ENCODE measurements around the gene NDUFA12.

The NDUFA12 gene

DNA sequence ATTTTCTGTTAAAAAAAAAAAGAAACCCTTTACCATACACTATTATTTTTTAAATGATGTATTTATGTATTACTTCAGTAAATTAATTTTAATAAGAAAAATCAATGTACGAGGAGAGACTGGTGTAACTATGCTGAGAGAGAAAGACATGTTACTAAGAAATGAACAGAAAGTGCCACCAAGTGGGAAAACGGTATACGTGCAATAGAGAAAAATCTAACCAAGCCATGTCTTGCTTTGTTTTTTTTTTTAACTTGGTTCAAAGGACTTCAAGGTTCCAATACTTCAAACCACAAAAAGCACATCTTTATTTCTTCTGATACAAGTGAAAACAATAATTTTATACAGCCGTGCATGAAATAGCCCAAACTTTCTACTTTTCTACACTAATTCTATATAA lies 22.9 kb downstream of the NDUFA12 start:
- peak in 2 of 58 donors; percentile 15 to 22 for DNase-seq

DNA sequence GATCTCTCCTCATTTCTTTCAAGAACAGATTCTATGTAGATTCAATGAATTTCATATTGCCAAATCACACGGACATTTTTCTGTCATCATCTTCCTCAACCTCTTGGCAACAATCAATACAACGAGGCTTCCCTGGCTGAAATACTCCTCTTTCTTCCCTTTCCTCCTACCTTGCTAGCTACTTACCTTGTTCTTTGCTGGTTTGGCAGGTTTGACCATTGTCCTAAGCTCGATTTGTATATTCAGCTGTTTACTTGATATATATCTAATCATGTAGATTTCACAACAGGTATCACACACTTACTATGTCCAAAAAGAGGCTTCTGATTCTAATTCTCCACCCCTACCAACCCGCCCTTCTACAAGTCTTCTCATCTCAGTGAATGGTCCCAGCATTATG lies 23.6 kb downstream of the NDUFA12 start:
- DNase-seq: no peak

DNA sequence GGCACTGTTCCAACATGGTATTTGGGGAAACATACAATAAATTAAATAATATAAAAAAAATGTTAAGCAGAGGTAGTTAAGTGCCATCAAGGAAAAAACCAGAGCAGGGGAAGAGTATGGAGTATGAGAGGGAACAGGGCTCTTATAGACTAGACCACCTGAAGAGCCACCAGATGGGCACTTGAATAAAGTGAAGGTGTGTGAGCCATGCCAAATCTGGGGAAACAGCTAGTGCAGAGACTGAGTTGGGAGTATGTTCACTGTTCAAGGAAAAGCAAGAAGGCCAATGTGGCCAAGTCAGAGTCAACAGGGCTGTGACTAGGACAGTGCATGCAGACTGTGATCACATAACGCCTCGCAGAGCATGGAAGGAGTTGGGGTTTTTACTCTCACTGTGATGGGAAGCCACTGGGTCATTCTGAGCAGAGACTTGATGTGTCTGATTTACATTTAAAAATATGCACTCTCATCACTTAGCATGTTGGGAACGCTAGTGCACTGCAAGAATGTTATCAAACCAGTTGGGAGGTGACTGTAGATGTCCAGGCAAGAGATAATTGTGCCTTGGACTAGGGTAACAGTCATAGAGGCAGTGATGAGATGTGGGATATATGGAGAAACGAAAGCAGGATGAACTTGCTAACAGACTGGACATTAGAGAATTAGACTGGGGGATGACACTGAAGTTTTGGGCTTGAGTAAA lies 25.6 kb downstream of the NDUFA12 start:
- DNase-seq: no peak

DNA sequence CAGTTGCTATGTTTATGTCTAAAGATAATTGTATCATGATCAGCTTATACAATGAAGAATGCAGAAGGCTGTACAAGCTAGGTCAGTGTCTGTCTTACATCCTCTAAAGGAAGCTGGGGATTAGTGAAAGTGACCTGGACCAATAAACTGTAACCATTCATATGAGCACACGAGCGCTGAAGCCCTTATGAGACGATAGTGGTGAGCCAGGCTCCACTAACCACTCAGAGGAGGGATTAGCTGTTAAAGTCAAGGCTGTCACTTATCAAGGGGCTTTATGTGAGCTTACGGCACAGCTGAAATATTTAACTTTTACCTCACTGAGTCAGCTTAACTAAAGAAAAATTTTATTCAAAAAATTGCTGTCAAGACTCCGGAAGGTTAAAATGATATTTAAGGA lies 30.3 kb downstream of the NDUFA12 start:
- DNase-seq: no peak

DNA sequence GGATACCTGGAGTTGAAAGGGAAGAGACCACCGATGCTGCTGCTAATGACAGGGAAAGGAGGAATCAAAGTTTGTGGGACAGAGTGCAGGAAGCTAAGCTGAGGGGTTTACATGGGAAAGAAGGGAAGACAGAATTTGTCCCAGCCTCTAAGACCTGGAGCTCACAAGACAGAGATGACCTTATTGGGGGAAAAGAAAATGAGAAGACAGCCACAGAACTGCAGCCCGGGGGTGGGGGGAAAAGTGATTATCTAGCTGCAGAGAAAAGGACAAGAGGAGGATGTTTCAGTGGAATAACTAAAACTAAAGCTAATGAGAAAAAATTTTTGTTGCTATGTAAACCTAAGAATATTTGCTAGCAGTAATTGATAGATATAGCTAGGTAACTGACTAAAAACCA lies 30.7 kb downstream of the NDUFA12 start:
- DNase-seq: no peak

DNA sequence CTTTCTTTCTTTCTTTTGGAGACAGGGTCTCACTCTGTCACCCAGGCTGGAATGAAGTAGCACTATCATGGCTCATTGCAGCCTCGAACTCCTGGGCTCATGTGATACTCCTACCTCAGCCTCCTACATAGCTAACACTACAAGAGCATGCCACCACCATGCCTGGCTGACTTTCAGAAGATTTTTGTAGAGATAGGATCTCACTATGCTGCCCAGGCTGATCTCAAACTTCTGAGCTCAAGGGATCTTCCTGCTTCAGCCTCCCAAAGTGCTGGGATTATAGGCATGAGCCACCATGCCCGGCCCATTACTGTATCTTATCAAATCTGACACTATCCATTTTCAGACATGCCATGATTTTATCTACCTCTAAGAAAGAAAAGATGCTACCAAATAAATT lies 31.6 kb downstream of the NDUFA12 start:
- no peak for DNase-seq

DNA sequence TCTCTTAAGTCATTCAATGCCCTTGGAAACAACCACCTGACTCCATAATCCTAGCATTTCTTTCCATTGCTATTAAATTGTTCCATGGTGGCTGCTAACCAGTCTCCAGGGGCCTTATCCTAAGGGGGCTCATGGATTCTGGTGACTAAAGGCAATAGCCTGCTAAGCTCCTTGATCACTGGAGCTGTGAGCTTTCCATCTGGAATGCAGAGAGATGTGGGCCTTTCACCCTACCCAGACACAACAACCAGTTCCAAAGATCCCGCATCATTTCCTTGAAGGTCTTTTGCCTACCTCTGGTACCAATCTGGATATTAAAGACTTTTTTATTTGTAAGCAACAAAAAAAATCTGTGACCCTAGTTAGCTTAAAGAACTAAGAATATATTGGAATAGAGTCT lies 32.9 kb downstream of the NDUFA12 start:
- DNase-seq: no peak

DNA sequence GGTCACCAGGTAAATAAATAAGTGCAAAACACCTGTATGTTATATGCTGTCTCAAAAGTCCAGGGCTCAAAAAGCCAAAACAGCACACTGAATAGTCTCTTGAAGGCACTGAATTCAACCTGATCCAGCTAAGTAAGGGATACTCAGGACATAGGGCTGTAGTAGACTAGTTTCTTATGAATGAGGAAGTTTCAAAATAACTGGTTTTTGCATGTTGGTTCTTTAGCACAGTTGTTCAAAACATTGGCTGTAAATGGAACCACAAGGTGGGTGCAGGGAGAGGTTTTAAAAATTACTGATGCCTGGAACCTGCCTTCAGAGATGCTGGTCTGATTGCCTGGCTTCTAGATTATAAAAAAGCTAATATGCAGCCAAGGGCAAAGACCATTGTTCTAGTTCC lies 34.1 kb downstream of the NDUFA12 start:
- no peak for DNase-seq

DNA sequence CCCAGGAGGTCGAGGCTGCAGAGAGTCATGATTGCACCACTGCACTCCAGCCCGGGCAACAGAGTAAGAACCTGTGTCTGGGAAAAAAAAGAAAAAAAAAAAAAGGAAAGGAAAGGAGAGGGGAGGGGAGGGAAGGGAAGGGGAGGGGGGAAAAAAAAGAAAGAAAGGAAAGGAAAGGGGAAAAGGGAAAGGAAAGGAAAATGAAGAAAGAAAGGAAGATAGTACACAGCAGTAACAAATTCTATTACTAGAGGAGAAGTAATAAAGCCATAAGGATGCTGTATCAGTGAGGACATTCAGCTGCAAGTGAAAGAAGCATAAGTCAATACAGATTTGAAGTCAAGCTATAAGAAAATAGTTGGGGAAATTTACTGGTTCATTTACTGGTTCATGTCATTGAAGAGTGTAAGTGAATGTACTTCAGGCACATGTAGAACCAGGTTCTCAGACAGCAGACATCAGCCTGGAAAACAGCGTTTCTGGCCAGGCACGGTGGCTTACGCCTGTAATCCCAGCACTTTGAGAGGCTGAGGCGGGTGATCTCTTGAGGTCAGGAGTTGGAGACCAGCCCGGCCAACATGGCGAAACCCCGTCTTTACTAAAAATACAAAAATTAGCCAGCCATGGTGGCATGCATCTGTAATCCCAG lies 37.4 kb downstream of the NDUFA12 start:
- DNase-seq: no peak

DNA sequence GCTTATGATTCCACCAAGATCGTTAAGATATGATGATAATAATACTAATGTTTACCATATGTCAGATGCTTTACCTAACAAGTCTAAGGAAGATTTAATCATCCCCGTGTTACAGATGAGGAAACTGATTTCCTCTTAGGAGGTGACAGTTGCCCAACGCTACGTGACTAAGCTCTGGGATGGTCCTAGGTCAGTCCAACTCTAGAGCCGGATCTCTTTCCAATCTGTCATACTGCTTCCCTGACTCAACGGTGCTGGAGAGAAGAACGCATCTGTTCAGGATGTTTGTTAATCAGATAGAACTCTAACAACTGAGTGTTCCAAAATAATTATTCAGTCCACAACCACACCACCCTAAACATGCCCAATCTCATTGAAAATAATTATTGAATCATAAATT lies 39.8 kb downstream of the NDUFA12 start:
- no peak for DNase-seq

DNA sequence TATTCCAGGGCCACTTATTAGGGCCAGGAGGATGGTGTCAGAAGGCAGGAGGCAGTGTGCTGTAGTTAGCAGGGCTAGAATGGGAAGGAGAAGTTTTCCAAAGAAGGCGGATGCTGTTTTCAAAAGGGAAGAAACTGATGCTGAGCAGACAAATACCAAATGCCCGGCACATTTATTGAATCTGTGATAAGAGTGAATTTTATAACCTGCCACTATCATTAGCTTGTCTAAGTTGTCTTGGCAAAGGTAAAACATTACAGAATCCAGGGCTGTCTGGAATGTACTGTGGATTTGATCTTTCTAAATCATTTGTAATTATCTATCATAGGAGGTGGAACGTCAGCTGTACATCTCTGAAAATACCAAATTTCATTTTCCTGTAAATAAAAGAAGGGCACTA lies 40.8 kb downstream of the NDUFA12 start:
- no peak for DNase-seq

DNA sequence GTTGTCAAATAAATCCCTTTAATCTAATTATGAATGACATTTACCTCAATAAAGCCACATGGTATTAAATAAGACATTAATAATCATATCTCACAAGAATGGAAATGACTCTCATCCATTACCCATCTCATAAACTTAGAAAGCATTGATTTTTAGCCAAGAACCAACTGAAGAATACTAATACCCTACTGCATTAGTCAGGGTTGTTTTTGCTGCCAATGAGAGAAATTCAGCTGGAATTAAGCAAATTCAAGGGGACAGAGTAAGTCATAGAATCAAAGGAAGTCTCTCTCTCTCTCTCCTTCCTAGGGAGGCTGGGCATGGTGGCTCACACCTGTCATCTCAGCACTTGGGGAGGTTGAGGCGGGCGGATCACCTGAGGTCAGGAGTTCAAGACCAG lies 41.6 kb downstream of the NDUFA12 start:
- DNase-seq: no peak

DNA sequence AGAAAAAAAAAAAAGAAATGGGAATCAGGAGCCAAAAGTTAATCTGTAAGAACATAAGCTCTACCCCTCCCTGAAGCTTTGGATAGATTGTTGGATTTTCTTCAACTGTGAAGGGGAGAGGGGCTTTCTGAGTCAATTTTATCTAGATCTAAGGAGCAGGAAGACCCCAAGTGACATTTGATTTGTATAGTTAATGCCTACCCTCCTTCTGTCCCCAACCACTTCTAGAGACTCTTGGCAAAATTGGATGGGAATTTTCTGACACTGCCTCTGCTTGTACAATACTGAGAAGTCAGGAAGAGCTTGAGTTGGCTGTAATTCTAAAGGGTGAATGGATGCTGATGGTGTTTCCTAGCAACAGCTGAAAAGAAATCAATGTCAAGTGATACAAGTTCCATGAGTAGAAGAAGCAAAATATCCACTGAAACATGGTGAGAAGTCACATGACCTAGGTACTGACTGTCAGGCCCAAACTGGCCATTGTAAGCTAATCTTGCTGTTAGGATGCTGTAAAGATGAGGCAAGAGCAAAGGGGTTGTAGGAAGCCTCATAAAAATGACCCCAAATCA lies 42.2 kb downstream of the NDUFA12 start:
- DNase-seq: peak in 1 of 58 donors; percentile 2

DNA sequence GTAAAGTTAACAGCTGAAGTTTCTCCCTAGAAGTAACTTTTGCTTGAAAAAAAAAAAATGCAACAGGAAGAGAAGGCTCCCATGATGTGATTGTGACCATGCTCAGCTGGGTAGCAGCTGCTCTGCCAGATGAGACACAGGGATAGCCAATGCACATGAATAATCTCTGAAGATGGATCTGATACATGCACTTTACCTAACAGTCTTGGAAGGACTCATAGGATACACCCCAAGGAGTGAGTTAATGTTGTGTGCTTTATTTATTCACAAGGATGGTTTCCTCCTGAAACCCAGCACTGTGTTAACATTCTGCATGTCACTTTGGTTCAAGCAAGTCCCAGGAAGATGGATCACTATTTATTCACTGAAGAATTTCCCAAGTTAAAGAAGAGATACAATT lies 46.5 kb downstream of the NDUFA12 start:
- DNase-seq: no peak

DNA sequence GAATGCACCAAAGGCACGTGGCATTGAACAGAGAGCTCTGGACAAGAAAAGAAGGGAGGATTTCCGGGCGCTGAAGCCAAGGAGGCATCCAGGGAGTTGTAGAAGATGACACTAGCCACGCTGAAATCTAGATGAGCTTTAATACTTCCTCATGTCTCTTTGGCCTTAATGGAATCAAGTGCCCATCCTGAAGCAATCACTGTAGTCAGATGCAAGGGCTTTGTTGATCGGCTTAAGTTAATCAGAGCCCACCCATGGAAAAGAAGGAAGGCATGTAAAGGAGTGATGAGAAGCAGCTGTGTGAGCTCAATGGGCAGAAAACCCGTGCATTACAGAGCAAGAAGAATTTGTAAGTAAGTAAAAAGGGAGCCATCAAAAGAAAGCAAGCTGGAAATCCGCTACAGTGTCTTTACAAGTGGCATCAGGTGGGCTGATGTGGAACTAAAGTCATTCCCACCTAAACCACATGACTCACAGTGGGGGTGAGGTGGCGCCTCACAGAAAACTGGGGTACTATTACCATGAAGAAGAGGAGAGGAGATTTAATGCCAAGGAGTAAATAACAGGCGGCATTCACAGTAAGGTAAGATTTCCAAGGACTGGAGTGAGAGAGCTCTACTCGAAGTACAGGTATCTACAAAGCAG lies 48.4 kb downstream of the NDUFA12 start:
- DNase-seq: no peak

DNA sequence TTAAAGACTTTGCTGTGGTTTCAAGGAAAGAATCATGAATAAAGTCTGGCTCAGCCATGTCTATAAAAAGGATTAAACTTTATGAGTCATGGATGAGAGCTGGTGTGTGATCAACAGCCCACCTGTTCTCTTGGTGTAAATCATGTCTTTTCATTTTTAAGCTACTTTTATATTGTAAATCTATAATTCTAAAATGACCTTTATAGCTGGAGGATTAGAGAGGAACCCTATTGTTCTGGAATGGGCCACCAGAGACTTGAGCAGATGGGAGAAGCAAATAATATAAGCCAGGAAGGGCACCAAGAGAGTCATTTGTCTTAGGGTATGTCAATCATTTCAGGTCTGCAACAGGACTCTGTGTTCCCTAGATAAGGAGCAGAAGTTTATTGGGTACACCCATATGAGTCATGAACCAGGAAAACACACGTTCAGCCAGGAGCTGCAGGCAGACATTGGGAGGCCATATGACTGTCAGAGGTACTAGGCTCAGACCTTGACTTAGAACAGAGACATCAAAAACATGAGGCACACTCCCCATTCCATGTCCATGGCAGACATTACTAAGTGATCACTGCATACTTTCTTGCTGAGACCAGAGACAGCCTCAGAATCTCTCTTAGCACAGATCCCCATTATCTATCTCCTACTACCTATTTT lies 49.3 kb downstream of the NDUFA12 start:
- DNase-seq: peak in 1 of 58 donors; percentile 3

DNA sequence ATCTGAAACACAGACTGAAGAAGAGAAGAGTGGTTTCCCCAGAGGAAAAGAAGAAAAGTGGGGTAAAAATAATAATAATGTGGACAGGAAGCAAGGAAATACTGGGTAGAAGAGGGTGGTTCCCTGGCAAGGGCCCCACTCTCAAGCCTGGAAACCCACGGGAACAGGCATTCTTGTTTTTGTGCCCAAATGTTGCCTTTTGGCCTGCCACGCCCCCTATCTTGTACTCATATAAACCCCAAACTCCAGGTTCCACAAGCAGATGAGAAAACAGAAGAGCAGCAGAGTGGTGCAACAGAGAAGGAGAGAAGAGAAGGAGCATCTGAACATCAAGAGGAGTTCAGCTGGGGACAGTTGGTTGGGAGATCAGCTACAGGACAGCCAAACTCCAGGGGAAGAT lies 51.2 kb downstream of the NDUFA12 start:
- DNase-seq: no peak

DNA sequence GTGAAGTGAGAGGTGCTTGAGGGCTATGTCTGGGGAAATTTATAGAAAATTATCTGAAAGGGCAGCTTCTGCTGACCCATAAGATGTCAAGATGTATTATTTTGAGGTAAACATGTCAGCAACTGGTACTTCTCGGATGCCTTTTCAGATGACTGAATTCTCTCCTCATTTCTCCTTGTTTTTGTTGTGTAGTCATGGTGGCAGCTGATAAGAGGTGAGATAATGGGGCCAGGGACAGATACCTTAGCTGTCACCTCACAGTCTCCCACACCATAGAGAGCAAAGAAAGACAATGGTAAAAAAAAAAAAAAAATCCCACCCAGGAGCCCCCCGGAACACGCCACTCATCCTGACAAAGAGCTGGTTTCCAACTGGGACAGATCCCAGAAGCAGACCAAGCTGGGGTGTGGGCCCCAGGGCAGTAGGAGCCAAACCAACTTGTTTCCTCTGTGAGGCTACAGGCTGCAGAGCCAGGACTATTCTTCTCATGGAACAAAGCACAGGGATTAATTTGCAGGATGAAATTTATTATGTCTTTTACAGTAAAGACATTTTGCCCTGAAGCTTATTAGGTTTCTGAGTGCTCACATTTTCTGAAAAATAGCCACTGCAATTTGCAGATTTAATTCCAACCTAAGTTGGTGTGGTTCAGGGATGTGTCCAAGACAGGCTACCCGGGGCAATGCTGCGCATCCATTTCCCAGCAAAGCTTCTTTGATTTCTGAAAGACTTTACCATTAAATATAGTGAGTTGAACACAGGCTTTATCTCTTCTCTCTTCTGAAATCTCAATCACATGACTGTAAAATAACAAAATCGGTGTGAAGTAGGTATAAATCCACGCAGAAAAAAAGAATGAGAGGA lies 52.2 kb downstream of the NDUFA12 start:
- DNase-seq: no peak

DNA sequence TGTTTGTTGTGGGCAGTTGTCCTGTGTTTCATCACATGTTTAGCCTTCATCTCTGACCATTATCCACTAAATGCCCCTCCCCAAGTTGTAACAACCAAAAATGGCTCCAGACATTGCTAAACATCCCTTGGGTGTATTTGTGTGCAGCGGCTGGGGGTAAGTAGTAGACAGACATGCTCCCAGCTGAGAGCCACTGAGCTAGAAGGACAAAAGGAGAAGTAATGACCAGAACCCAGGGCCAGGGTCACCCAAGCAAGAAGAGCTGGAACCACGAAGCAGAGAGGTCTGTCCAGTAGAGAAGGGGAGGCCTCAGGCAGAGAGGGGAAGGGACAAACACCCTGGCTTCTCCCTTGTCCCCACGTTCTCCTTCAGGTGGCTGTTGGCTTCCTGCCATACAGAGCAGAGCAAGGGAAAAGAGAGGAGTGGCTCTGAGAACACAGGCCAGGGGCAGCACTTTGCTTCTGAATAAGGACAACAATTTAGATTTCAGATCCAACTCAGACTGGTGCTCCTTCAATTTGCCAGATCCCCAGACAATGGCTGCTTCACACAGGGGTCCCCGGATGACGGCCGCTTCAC lies 55.2 kb downstream of the NDUFA12 start:
- no peak for DNase-seq

DNA sequence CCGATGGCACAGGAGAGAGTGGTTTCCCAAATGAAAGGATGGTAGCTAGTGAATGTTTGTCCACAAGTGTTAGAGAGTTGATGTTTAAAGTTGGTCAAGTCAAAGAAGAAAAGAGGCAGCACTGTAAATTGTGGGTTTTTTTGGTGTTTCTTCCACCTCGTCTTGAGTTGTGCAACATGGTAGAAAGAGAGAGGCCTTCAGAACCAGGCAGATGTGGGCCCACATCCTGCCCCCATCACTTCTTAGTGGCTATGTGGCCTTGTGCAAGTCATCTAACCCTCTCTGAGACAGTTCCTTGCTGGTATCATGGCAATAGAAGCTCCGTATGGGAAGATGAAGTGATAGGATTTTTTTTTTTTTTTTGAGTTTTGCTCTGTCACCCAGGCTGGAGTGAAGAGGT lies 60.8 kb downstream of the NDUFA12 start:
- DNase-seq: no peak

DNA sequence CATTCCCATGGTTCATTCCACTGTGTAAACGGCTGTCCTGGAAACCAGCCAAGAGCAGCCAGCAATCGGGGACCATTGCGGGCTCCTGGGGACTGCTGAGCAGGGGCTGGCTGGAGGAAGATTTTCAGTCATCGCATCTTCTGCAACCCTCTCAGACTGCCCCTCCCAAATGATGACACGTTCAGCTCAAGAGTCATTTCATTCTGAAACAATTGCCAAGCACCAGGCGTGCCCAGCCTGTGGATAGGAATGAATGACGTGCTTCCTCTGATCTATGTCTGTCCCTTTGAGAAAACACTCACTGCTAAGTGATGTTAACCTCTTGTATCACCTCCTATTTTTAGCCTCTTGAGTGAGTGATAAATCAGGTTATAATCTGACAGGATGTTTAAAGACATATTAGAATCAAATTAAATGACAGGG lies 62.0 kb downstream of the NDUFA12 start:
- DNase-seq: peak in 2 of 58 donors; percentile 4 to 24
